Spleen (tissue), 11 donors: ENCODE results near the gene C1QTNF8. TPM values are rescaled to one million over a fixed set of nuclear protein-coding genes. Genes with fewer than 3 reads are reported as not detected.

Source experiments
- DNase-seq: peaks from one replicate; pipeline ENCODE4 v3.0.0-alpha.2; 2020
- H3K27ac ChIP-seq, 8 donors: fragments of 200-600 bp; sonication (generic) in 7 of 8; 1 replicate in 4 of 8; 2 replicates in 4 of 8; pipeline versions ENCODE4 v1.5.0 to v1.8.0; 2016 to 2021; ENCODE audit warnings: inconsistent platforms in 4 of 8, mild to moderate bottlenecking in 4 of 8, moderate library complexity in 1 of 8
- H3K27me3 ChIP-seq, 7 donors: fragments of 200-600 bp; sonication (generic) in 6 of 7; replicated peaks in 1 of 7; 1 replicate in 4 of 7; 2 replicates in 3 of 7; pipeline versions ENCODE4 v1.5.0 to v1.8.0; 2016 to 2021; ENCODE audit warnings: inconsistent platforms in 3 of 7, mild to moderate bottlenecking in 1 of 7
- H3K36me3 ChIP-seq, 6 donors: fragments of 200-600 bp; sonication (generic) in 5 of 6; 1 replicate in 4 of 6; 2 replicates in 2 of 6; pipeline versions ENCODE4 v1.5.0 to v1.8.0; 2016 to 2021; ENCODE audit warnings: inconsistent platforms in 2 of 6
- H3K4me1 ChIP-seq, 6 donors: fragments of 200-600 bp; sonication (generic) in 5 of 6; 1 replicate in 3 of 6; 2 replicates in 3 of 6; pipeline versions ENCODE4 v1.5.0 to v1.8.0; 2016 to 2021; ENCODE audit warnings: inconsistent platforms in 3 of 6
- H3K4me3 ChIP-seq, 8 donors: fragments of 200-600 bp; sonication (generic) in 7 of 8; 1 replicate in 4 of 8; 2 replicates in 4 of 8; pipeline versions ENCODE4 v1.5.0 to v1.8.0; 2016 to 2021; ENCODE audit warnings: inconsistent platforms in 4 of 8, mild to moderate bottlenecking in 4 of 8, moderate library complexity in 2 of 8
- H3K9me3 ChIP-seq, 8 donors: fragments of 200-600 bp; sonication (generic) in 7 of 8; 1 replicate in 4 of 8; 2 replicates in 4 of 8; pipeline versions ENCODE4 v1.5.0 to v1.8.0; 2016 to 2021; ENCODE audit warnings: inconsistent platforms in 4 of 8
- CTCF ChIP-seq, 11 experiments: fragments of 200-600 bp in 7 of 11; fragments of 450-650 bp in 4 of 11; sonication (generic) in 4 of 11; IDR thresholded peaks in 8 of 11; conservative IDR thresholded peaks in 3 of 11; 1 replicate in 7 of 11; 2 replicates in 4 of 11; pipeline versions ENCODE4 v1.4.0 to v1.8.0; 2016 to 2021; ENCODE audit warnings: antibody characterized with exemption in 11 of 11, inconsistent platforms in 4 of 11, mild to moderate bottlenecking in 1 of 11
- POLR2A ChIP-seq, 3 donors: fragments of 450-650 bp; IDR thresholded peaks; one replicate each; pipeline ENCODE4 v1.5.1; 2017; ENCODE audit warnings: antibody characterized with exemption in 3 of 3, mild to moderate bottlenecking in 1 of 3
- POLR2AphosphoS5 ChIP-seq, 3 donors: sonication (generic); formaldehyde crosslinking; IDR thresholded peaks; one replicate each; pipeline ENCODE4 v1.5.1; 2017; ENCODE audit warnings: antibody characterized with exemption in 3 of 3
- WGBS, 5 donors: extraction: QIAGEN DNeasy Blood & Tissue Kit in 3 of 5; methylation state at CpG; one replicate each; pipeline versions ENCODE4 v1.1.5 to v1.1.7; 2013 to 2018; 5-methylcytosine and 5-hydroxymethylcytosine counted together
- intact Hi-C: fragments of 100-400 bp; cut with DNase I; formaldehyde crosslinking; loops from one replicate; pipeline ENCODE4 v1.15.0; 2023; ENCODE audit warnings: low total_unique reads
- polyA plus RNA-seq, 3 donors: library from polyadenylated mRNA; stranded (reverse); fragments of 200-250 nt; gene quantifications; one replicate each; pipeline ENCODE4 v1.2.1, GENCODE V29; 2013
- total RNA-seq, 7 donors: library from RNA; depleted of rRNA in 3 of 7; stranded (reverse); fragments of >200 nt in 3 of 7; fragmentation: NEBNext Ultra II Directional in 4 of 7; extraction: Animal tissue kit (Norgen Biotek cat#: 25700) in 4 of 7; gene quantifications; one replicate each; pipeline versions ENCODE4 v1.1.0 to v1.2.1, GENCODE V29; 2016 to 2021
- donor health status: healthy with polysubstance abuse.
- donor health status: DM: no; HTN: no; CAD: no; lungs with moderate emphysema.
- donor health status: DM: no; HTN: no; CAD: no.
- donor health status: Bipolar disorder and iron deficiency.
- donor health status: healthy.
- donor health status: DM: no; HTN: no; CAD: no.
- donor health status: DM: yes; HTN: yes; CAD: no.

C1QTNF8 gene
- total and polyA plus RNA-seq, 10 donors = not detected

- intact Hi-C loops = no loop called here
- H3K27me3 ChIP-seq = peaks cover 0 to 100% (median 85%) of the 10 kb centered on the region in 7 donors
- TF ChIP-seq CTCF (IDR thresholded peaks at IDR 0.05 in 8 of 11, conservative IDR thresholded peaks at IDR 0.05 in 3 of 11) (no peak), POLR2AphosphoS5 (IDR thresholded peaks at IDR 0.05) (no peak), POLR2A (IDR thresholded peaks at IDR 0.05) (no peak)
- H3K4me3 ChIP-seq = no peak overlapping the region
- no peaks in the 10 kb centered on the region for H3K4me1 ChIP-seq
- DNase-seq = no peak
- no peaks in the 10 kb centered on the region for H3K36me3 ChIP-seq
- no peak overlapping the region for H3K27ac ChIP-seq
- H3K9me3 ChIP-seq = no peaks in the 10 kb centered on the region
- 82 to 100% (median 89%) methylated on average over 1 to 7 of the region's 7 CpGs for WGBS, 5 donors
Measured at GRCh38 chr16:1069154-1069553, 26.9 kb downstream of the C1QTNF8 start.

GRCh38 chr16:1068451-1068850 is 27.6 kb downstream of the C1QTNF8 start:
- H3K4me1 ChIP-seq = no peaks in the 10 kb centered on the region
- H3K36me3 ChIP-seq = no peaks in the 10 kb centered on the region
- no peak overlapping the region for H3K27ac ChIP-seq
- 61 to 77% (median 74%) methylated on average over 17 to 18 of the region's 18 CpGs for WGBS, 5 donors
- H3K9me3 ChIP-seq = no peaks in the 10 kb centered on the region
- peaks cover 0 to 100% (median 80%) of the 10 kb centered on the region in 7 donors for H3K27me3 ChIP-seq
- intact Hi-C loops = no loop called here
- DNase-seq = no peak
- H3K4me3 ChIP-seq = no peak overlapping the region
- no peak for TF ChIP-seq POLR2AphosphoS5 (IDR thresholded peaks at IDR 0.05)
- no peak for TF ChIP-seq POLR2A (IDR thresholded peaks at IDR 0.05)
- TF ChIP-seq CTCF (IDR thresholded peaks at IDR 0.05 in 8 of 11, conservative IDR thresholded peaks at IDR 0.05 in 3 of 11) = no peak

- no peak overlapping the region for H3K27ac ChIP-seq
- TF ChIP-seq POLR2AphosphoS5 (IDR thresholded peaks at IDR 0.05) (no peak), CTCF (IDR thresholded peaks at IDR 0.05 in 8 of 11, conservative IDR thresholded peaks at IDR 0.05 in 3 of 11) (no peak), POLR2A (IDR thresholded peaks at IDR 0.05) (no peak)
- H3K27me3 ChIP-seq = peaks cover 0 to 100% (median 74%) of the 10 kb centered on the region in 7 donors
- intact Hi-C loops = no loop called here
- no peaks in the 10 kb centered on the region for H3K36me3 ChIP-seq
- H3K4me1 ChIP-seq = no peaks in the 10 kb centered on the region
- H3K4me3 ChIP-seq = no peak overlapping the region
- DNase-seq = no peak
- H3K9me3 ChIP-seq = no peaks in the 10 kb centered on the region
- 46 to 57% (median 53%) methylated on average over 14 to 15 of the region's 15 CpGs for WGBS, 5 donors
Measured at GRCh38 chr16:1067629-1068028, 28.4 kb downstream of the C1QTNF8 start.

- H3K27me3 ChIP-seq = peaks cover 0 to 100% (median 64%) of the 10 kb centered on the region in 7 donors
Measured at GRCh38 chr16:1066584-1067172, 29.4 kb downstream of the C1QTNF8 start.

More at GRCh38 chr16:1066584-1067172, 29.4 kb downstream of the C1QTNF8 start:
- Histone ChIP-seq H3K4me1 (no peaks in the 10 kb centered on the region), H3K36me3 (no peaks in the 10 kb centered on the region), H3K9me3 (no peaks in the 10 kb centered on the region), H3K27ac (no peak overlapping the region), H3K4me3 (no peak overlapping the region)
- TF ChIP-seq POLR2AphosphoS5 (IDR thresholded peaks at IDR 0.05) (no peak), POLR2A (IDR thresholded peaks at IDR 0.05) (no peak), CTCF (IDR thresholded peaks at IDR 0.05 in 8 of 11, conservative IDR thresholded peaks at IDR 0.05 in 3 of 11) (no peak)
- intact Hi-C loops = no loop called here
- no peak for DNase-seq
- WGBS, 5 donors = 60 to 74% (median 68%) methylated on average over 14 to 24 of the region's 24 CpGs
